H1 (cell line): ENCODE measurements around the gene RIN3. TPM values are rescaled to one million over a fixed set of nuclear protein-coding genes. Genes with fewer than 3 reads are reported as not detected.

ENCODE experiments used
- CTCF ChIA-PET: fragments of 300-600 bp; sonication (Branson Sonifier 250); formaldehyde crosslinking; loops from one replicate; lab custom pipeline; 2021; ENCODE audit not compliant: partially characterized antibody; lab: Charles Lee
- POLR2A ChIA-PET: fragments of 300-600 bp; sonication (Branson Sonifier 250); formaldehyde crosslinking; loops from one replicate; lab custom pipeline; 2021; ENCODE audit warnings: inconsistent platforms; ENCODE audit not compliant: partially characterized antibody; lab: Charles Lee
- DNase-seq, 2 experiments: peaks; one replicate each; pipeline versions ENCODE4 v3.0.0 to v3.0.0-alpha.2; 2010 to 2022; ENCODE audit warnings: low spot score in 2 of 2, low read depth in 1 of 2, mixed read lengths in 1 of 2
- FAIRE-seq: peaks from 2 replicates; lab custom pipeline; 2011; peaks lifted over from hg19 to GRCh38; lab: Jason Lieb, UNC
- H2AFZ ChIP-seq: 2 replicates; pipeline ENCODE4 v1.8.1; 2012; ENCODE audit warnings: low read length, inconsistent platforms
- H2AK5ac ChIP-seq: 2 replicates; pipeline ENCODE4 v1.6.1; 2013; ENCODE audit warnings: low read depth, low read length
- H2BK120ac ChIP-seq: replicated peaks from 2 replicates; pipeline ENCODE3; 2013; ENCODE audit warnings: low read depth, low read length, inconsistent platforms
- H2BK12ac ChIP-seq: 2 replicates; pipeline ENCODE4 v1.6.1; 2013; ENCODE audit warnings: low read depth, low read length
- H2BK15ac ChIP-seq: 2 replicates; pipeline ENCODE4 v1.6.1; 2013; ENCODE audit warnings: low read length
- H2BK20ac ChIP-seq: 2 replicates; pipeline ENCODE4 v1.6.1; 2013; ENCODE audit warnings: low read length
- H2BK5ac ChIP-seq: 2 replicates; pipeline ENCODE4 v1.6.1; 2013; ENCODE audit warnings: low read depth, low read length
- H3K14ac ChIP-seq: 2 replicates; pipeline ENCODE4 v1.6.1; 2013; ENCODE audit warnings: inconsistent platforms; ENCODE audit not compliant: insufficient read length
- H3K18ac ChIP-seq: 2 replicates; pipeline ENCODE4 v1.6.1; 2013; ENCODE audit warnings: low read length; ENCODE audit errors: extremely low read depth
- H3K23ac ChIP-seq: 2 replicates; pipeline ENCODE4 v1.6.1; 2013; ENCODE audit warnings: inconsistent platforms; ENCODE audit not compliant: insufficient read length
- H3K23me2 ChIP-seq: 2 replicates; pipeline ENCODE4 v1.6.1; 2013; ENCODE audit warnings: low read depth, low read length
- H3K27ac ChIP-seq: 2 replicates; pipeline ENCODE4 v1.6.1; 2011; ENCODE audit warnings: low read depth, low read length, inconsistent platforms
- H3K27me3 ChIP-seq, 4 experiments: replicated peaks in 1 of 4; 1 replicate in 1 of 4; 2 replicates in 3 of 4; pipeline versions ENCODE4 v1.6.1 to v1.8.1; 2011 to 2013; ENCODE audit warnings: low read length in 3 of 4, mild to moderate bottlenecking in 3 of 4, inconsistent platforms in 2 of 4, mixed read lengths in 2 of 4, moderate library complexity in 1 of 4; ENCODE audit not compliant: control insufficient read depth in 3 of 4, insufficient read depth in 3 of 4; ENCODE audit errors: extremely low read depth in 1 of 4
- H3K36me3 ChIP-seq, 4 experiments: 2 replicates each; pipeline versions ENCODE4 v1.6.1 to v1.8.1; 2011 to 2013; ENCODE audit warnings: mild to moderate bottlenecking in 4 of 4, low read length in 3 of 4, moderate library complexity in 2 of 4, control low read depth in 1 of 4, inconsistent platforms in 1 of 4; ENCODE audit not compliant: insufficient read depth in 4 of 4, control insufficient read depth in 2 of 4
- H3K4ac ChIP-seq: replicated peaks from 2 replicates; pipeline ENCODE3; 2013; ENCODE audit warnings: low read length, low read depth, mixed read lengths, inconsistent platforms; ENCODE audit not compliant: insufficient read length
- H3K4me1 ChIP-seq, 4 experiments: replicated peaks in 1 of 4; 1 replicate in 1 of 4; 2 replicates in 3 of 4; pipeline versions ENCODE4 v1.6.1 to v1.8.1; 2011 to 2013; ENCODE audit warnings: low read length in 3 of 4, inconsistent platforms in 2 of 4, mixed read lengths in 1 of 4; ENCODE audit not compliant: insufficient read depth in 4 of 4, control insufficient read depth in 3 of 4
- H3K4me2 ChIP-seq, 2 experiments: 2 replicates each; pipeline versions ENCODE4 v1.6.1 to v1.8.1; 2011 to 2013; ENCODE audit warnings: low read depth in 2 of 2, low read length in 2 of 2, control low read depth in 1 of 2, inconsistent platforms in 1 of 2, mild to moderate bottlenecking in 1 of 2; ENCODE audit not compliant: insufficient read depth in 1 of 2
- H3K4me3 ChIP-seq, 4 experiments: fragments of 200-600, 300-600 bp in 1 of 4; sonication (generic), shearing (Covaris generic), sonication (Bioruptor Twin) in 1 of 4; 2 replicates each; pipeline versions ENCODE4 v1.5.1 to v1.8.1; 2011 to 2016; ENCODE audit warnings: low read length in 4 of 4, low read depth in 3 of 4, control low read depth in 2 of 4, inconsistent platforms in 2 of 4, mild to moderate bottlenecking in 2 of 4, mixed read lengths in 1 of 4, moderate library complexity in 1 of 4; ENCODE audit not compliant: insufficient read depth in 2 of 4; ENCODE audit errors: extremely low read depth in 1 of 4
- H3K56ac ChIP-seq: replicated peaks from 2 replicates; pipeline ENCODE3; 2013; ENCODE audit warnings: low read depth, mild to moderate bottlenecking, mixed read lengths, low read length, inconsistent platforms; ENCODE audit not compliant: insufficient read length
- H3K79me1 ChIP-seq: 2 replicates; pipeline ENCODE4 v1.6.1; 2013; ENCODE audit warnings: low read depth, low read length, control low read depth
- H3K79me2 ChIP-seq, 2 experiments: 2 replicates each; pipeline versions ENCODE4 v1.6.1 to v1.8.1; 2012 to 2013; ENCODE audit warnings: low read length in 2 of 2, mild to moderate bottlenecking in 2 of 2, inconsistent platforms in 1 of 2; ENCODE audit not compliant: insufficient read depth in 2 of 2, control insufficient read depth in 1 of 2
- H3K9ac ChIP-seq, 4 experiments: replicated peaks in 1 of 4; 1 replicate in 1 of 4; 2 replicates in 3 of 4; pipeline versions ENCODE4 v1.6.1 to v1.8.1; 2011 to 2013; ENCODE audit warnings: low read depth in 3 of 4, low read length in 3 of 4, control low read depth in 2 of 4, mild to moderate bottlenecking in 2 of 4, moderate library complexity in 2 of 4, inconsistent platforms in 1 of 4; ENCODE audit errors: extremely low read depth in 1 of 4
- H3K9me3 ChIP-seq, 2 experiments: 2 replicates each; pipeline versions ENCODE4 v1.6.1 to v1.8.1; 2012 to 2013; ENCODE audit warnings: mild to moderate bottlenecking in 2 of 2, moderate library complexity in 2 of 2, control low read depth in 1 of 2, inconsistent platforms in 1 of 2, low read depth in 1 of 2, low read length in 1 of 2, mixed read lengths in 1 of 2; ENCODE audit not compliant: insufficient read depth in 2 of 2
- H4K20me1 ChIP-seq, 2 experiments: replicated peaks in 1 of 2; 2 replicates each; pipeline versions ENCODE3 to v1.8.1; 2011 to 2013; ENCODE audit warnings: inconsistent platforms in 2 of 2, low read length in 2 of 2, mild to moderate bottlenecking in 1 of 2; ENCODE audit not compliant: insufficient read depth in 2 of 2, control insufficient read depth in 1 of 2
- H4K5ac ChIP-seq: 2 replicates; pipeline ENCODE4 v1.6.1; 2013; ENCODE audit warnings: low read length, low read depth, mixed read lengths, inconsistent platforms; ENCODE audit not compliant: insufficient read length
- H4K8ac ChIP-seq: 2 replicates; pipeline ENCODE4 v1.8.0; 2013; ENCODE audit warnings: mild to moderate bottlenecking, moderate library complexity, low read length, inconsistent platforms; ENCODE audit not compliant: insufficient read depth; ENCODE audit errors: extremely low read depth
- H4K91ac ChIP-seq: replicated peaks from 2 replicates; pipeline ENCODE3; 2013; ENCODE audit warnings: low read length, mixed read lengths, inconsistent platforms; ENCODE audit not compliant: insufficient read length
- BRCA1 ChIP-seq: IDR thresholded peaks from 2 replicates; pipeline ENCODE4 v1.6.1; 2012; ENCODE audit warnings: low read depth, low read length, improper control_type of control experiment
- CEBPB ChIP-seq: IDR thresholded peaks from 2 replicates; pipeline ENCODE4 v1.6.1; 2012; ENCODE audit warnings: low read depth, low read length
- EGR1 ChIP-seq: IDR thresholded peaks from 2 replicates; pipeline ENCODE4 v1.6.1; 2011; ENCODE audit warnings: low read depth, low read length, borderline replicate concordance
- HDAC6 ChIP-seq: IDR thresholded peaks from one replicate; pipeline ENCODE4 v1.7.1; 2012; ENCODE audit warnings: low read depth, mild to moderate bottlenecking, inconsistent platforms, low read length, moderate library complexity
- KDM1A ChIP-seq: fragments of 200-600, 300-600 bp; sonication (generic); IDR thresholded peaks from 2 replicates; pipeline ENCODE4 v1.7.1; 2016; ENCODE audit warnings: mild to moderate bottlenecking, low read length, borderline replicate concordance
- KDM5A ChIP-seq: fragments of 200-600 bp; IDR thresholded peaks from 2 replicates; pipeline ENCODE4 v1.7.1; 2012; ENCODE audit warnings: mild to moderate bottlenecking, low read length, inconsistent platforms, mixed read lengths
- POLR2A ChIP-seq, 2 experiments: IDR thresholded peaks; 1 replicate in 1 of 2; 2 replicates in 1 of 2; pipeline ENCODE4 v1.6.1; 2011; ENCODE audit warnings: low read depth in 2 of 2, low read length in 2 of 2, mild to moderate bottlenecking in 2 of 2; ENCODE audit errors: control extremely low read depth in 1 of 2
- RBBP5 ChIP-seq: IDR thresholded peaks from 2 replicates; pipeline ENCODE4 v1.7.1; 2012; ENCODE audit warnings: low read depth, mild to moderate bottlenecking, inconsistent platforms, low read length, moderate library complexity, borderline replicate concordance
- RXRA ChIP-seq: IDR thresholded peaks from 2 replicates; pipeline ENCODE4 v1.6.1; 2011; ENCODE audit warnings: low read depth, mild to moderate bottlenecking, low read length, moderate library complexity; ENCODE audit not compliant: insufficient read depth
- TAF1 ChIP-seq: IDR thresholded peaks from 2 replicates; pipeline ENCODE4 v1.6.1; 2011; ENCODE audit warnings: mild to moderate bottlenecking, low read depth, low read length
- TCF12 ChIP-seq: IDR thresholded peaks from 2 replicates; pipeline ENCODE4 v1.6.1; 2011; ENCODE audit warnings: low read depth, mild to moderate bottlenecking, low read length
- WGBS, 2 experiments: shearing (Covaris generic) in 1 of 2; methylation state at CpG; one replicate each; pipeline versions ENCODE4 v1.1.6 to v1.1.7; 2013 to 2015; ENCODE audit warnings: low lambda C conversion rate in 2 of 2, mixed read lengths in 2 of 2, inconsistent platforms in 1 of 2, low coverage in 1 of 2, missing lambda C conversion rate in 1 of 2; ENCODE audit not compliant: insufficient replicate concordance in 2 of 2, insufficient coverage in 1 of 2, insufficient read length in 1 of 2; ENCODE audit errors: extremely low coverage in 1 of 2, missing lambda C conversion rate in 1 of 2; 5-methylcytosine and 5-hydroxymethylcytosine counted together
- polyA plus RNA-seq, 7 experiments: library from polyadenylated mRNA; depleted of rRNA in 3 of 7; stranded (reverse) in 5 of 7; unstranded in 2 of 7; fragments of >200 nt in 5 of 7; fragments of 200-250 nt in 2 of 7; gene quantifications; 1 replicate in 5 of 7; 2 replicates in 1 of 7; 4 replicates in 1 of 7; pipeline versions ENCODE4 v1.2.1 to v1.2.3, GENCODE V29; 2011 to 2013; ENCODE audit warnings: missing spikeins in 2 of 7, mixed read lengths in 2 of 7
- total RNA-seq: library from RNA; stranded (reverse); fragmentation: NEBNext Ultra II Directional; extraction: Animal tissue kit (Norgen Biotek cat#: 25700); gene quantifications from 2 replicates; pipeline ENCODE4 v1.2.1, GENCODE V29; 2021

The RIN3 gene
- total and polyA plus RNA-seq, 2 of the 8 experiments (the other 6 are each of a cell fraction or from before 2014, with no cell fraction given) = 0.59 to 1.5 TPM

GRCh38 chr14:92619671-92620456, 106.3 kb downstream of the RIN3 start:
- Histone ChIP-seq H3K27me3 (no peaks in the 10 kb centered on the region), H3K4me3 (no peak overlapping the region), H3K4me2 (no peak overlapping the region), H4K91ac (no peak overlapping the region), H3K27ac (no peak overlapping the region), H2BK15ac (no peak overlapping the region), H3K79me1 (no peaks in the 10 kb centered on the region), H3K4me1 (no peaks in the 10 kb centered on the region), H4K5ac (no peak overlapping the region), H3K14ac (no peak overlapping the region), H3K56ac (no peak overlapping the region), H3K9me3 (no peaks in the 10 kb centered on the region), H2BK20ac (no peak overlapping the region), H4K20me1 (no peaks in the 10 kb centered on the region), H3K9ac (no peak overlapping the region), H2AK5ac (no peak overlapping the region), H3K18ac (no peak overlapping the region), H3K79me2 (no peaks in the 10 kb centered on the region), H2BK5ac (no peak overlapping the region), H3K23me2 (no peaks in the 10 kb centered on the region), H2AFZ (no peak overlapping the region), H4K8ac (no peak overlapping the region)
- WGBS, 2 experiments = 89% methylated on average over 11 of the region's 11 CpGs; no CpG with 5 or more reads in 1 of the 2 experiments
- FAIRE-seq = no peak
- POLR2A ChIA-PET = no interaction called here
- TF ChIP-seq TAF1 (no peak), POLR2A (IDR thresholded peaks at IDR 0.05; ENCODE audit: control extremely low read depth in 1 of 2, low read depth in 2 of 2, low read length in 2 of 2) (no peak), KDM1A (no peak), RBBP5 (no peak), RXRA (no peak), EGR1 (no peak), KDM5A (no peak), BRCA1 (no peak), TCF12 (no peak), HDAC6 (no peak), CEBPB (no peak)
- TF ChIP-seq, all 59 proteins: peak for 0
- Histone ChIP-seq H3K4ac (no peak overlapping the region), H2BK120ac (no peak overlapping the region), H2BK12ac (no peak overlapping the region), H3K23ac (no peak overlapping the region), H3K36me3 (peaks cover 0 to 3% (median 0%) of the 10 kb centered on the region in 4 experiments; a peak in 3 of 8 replicates)
- CTCF ChIA-PET = interaction anchor here (0.6 to 2.0 kb wide), 3 partner anchors 15 to 55 kb away, joined by 4 to 5 read pairs (median 4); no protein-coding TSS in a partner anchor
- no peak for DNase-seq
